ENCODE results near the gene WWC2.

The WWC2 gene

DNA sequence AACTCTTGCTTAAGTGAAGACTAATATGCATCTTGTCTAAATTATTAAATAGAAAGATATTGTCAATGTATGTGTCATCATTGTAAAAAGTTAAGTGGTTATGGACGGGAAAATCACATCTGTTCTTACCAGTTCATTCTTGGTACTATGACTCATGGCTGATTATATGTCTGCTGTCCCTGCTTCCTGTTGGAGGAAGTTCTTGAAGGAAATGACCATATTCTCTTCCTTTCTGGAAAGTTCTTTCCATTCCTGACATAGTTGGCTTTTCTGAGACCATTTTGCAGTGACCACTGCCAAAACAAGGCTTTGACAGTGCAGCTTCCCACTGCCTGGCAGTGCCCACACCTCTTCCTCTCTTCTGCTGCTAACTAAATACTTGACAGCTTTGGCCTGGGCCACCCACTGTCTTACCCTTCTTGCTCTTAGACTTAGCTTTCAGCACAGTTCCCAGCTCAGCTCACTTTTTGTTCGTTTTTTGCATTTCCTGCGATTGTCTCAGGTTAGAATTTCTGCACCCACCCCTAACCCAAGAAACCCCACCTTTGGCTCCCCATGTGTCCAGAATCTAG lies 236.4 kb downstream of the WWC2 start:
- no peak overlapping the region for H3K27ac ChIP-seq
- no peak for TF ChIP-seq CTCF (IDR thresholded peaks at IDR 0.05)
- no peaks in the 10 kb centered on the region for H3K9me3 ChIP-seq
- DNase-seq = no peak
- no peak overlapping the region for H3K4me3 ChIP-seq
- no peaks in the 10 kb centered on the region for H3K27me3 ChIP-seq
- no peaks in the 10 kb centered on the region for H3K36me3 ChIP-seq
- H3K4me1 ChIP-seq = peaks cover 0 to 2% (median 0%) of the 10 kb centered on the region in 4 donors
- intact Hi-C loops (cut with DNase I; ENCODE audit: low total_unique reads) = no loop called here

- no peak for TF ChIP-seq CTCF (IDR thresholded peaks at IDR 0.05)
- no peaks in the 10 kb centered on the region for H3K27me3 ChIP-seq
- peaks cover 0 to 2% (median 0%) of the 10 kb centered on the region in 4 donors for H3K4me1 ChIP-seq
- DNase-seq = no peak
- no peak overlapping the region for H3K27ac ChIP-seq
- intact Hi-C loops (cut with DNase I; ENCODE audit: low total_unique reads) = no loop called here
- H3K4me3 ChIP-seq = no peak overlapping the region
- H3K9me3 ChIP-seq = no peaks in the 10 kb centered on the region
- H3K36me3 ChIP-seq = no peaks in the 10 kb centered on the region
Observed at GRCh38 chr4:183337349-183337748, 238.3 kb downstream of the WWC2 start.

GRCh38 chr4:183337833-183338232 lies 238.8 kb downstream of the WWC2 start:
- H3K9me3 ChIP-seq = no peaks in the 10 kb centered on the region
- peaks cover 0 to 3% of the 10 kb centered on the region in 2 donors for H3K27me3 ChIP-seq
- no peaks in the 10 kb centered on the region for H3K36me3 ChIP-seq
- H3K4me1 ChIP-seq = peaks cover 0 to 2% (median 0%) of the 10 kb centered on the region in 4 donors
- no peak overlapping the region for H3K4me3 ChIP-seq
- intact Hi-C loops (cut with DNase I; ENCODE audit: low total_unique reads) = no loop called here
- no peak for TF ChIP-seq CTCF (IDR thresholded peaks at IDR 0.05)
- H3K27ac ChIP-seq = no peak overlapping the region
- DNase-seq = no peak

DNA sequence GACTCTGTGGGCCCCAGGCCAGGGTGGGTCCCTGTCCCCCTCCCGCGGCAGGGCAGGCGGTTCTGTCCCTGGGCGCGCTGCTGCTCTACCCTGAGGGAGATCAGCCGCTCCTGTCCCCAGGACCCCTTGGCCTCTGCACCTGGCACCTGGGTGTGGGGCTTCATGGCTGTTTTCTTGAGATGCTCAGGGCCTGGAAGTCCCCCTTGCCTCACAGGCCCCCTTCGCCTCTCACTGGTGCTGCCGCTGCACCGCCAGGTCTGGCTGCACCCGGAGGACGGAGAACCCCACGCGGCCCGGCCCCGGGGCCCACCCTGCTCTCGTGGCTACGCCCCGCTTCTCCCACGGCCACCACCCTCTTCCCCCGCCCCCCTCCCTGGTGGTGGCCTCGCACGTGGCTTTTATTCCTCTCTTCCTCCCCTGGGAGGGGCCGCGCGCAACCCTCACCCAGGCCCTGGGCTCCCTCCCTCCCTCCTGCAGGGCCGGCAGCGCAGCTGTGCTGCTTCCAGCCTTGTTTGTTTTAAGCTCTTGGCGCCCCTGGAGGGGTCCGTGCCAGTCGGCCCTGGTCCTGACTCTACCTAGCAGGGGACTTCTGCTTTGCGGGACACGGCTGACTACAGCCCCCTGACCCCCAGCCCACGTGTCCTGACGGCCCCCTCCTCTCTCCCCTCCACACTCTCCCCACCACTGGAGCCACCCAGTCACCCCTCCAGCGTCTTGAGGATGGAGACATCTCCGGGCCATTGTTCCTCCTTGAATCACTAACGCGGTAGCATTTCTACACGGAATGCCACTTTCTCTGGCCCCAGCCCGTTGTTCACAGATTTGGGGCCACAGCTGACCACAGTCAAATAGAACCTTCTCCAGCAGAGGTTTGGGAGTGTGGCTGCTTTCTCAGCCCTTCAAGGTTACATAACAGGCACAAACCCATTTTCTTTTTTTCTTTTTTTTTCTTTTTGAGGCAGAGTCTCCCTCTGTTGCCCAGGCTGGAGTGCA lies 243.8 kb downstream of the WWC2 start:
- Histone ChIP-seq H3K4me1 (no peaks in the 10 kb centered on the region), H3K36me3 (no peaks in the 10 kb centered on the region), H3K27ac (no peak overlapping the region), H3K27me3 (peaks cover 0 to 26% of the 10 kb centered on the region in 2 donors), H3K4me3 (no peak overlapping the region), H3K9me3 (no peaks in the 10 kb centered on the region)
- TF ChIP-seq CTCF (IDR thresholded peaks at IDR 0.05) = no peak
- intact Hi-C loops (cut with DNase I; ENCODE audit: low total_unique reads) = no loop called here
- DNase-seq = no peak

DNA sequence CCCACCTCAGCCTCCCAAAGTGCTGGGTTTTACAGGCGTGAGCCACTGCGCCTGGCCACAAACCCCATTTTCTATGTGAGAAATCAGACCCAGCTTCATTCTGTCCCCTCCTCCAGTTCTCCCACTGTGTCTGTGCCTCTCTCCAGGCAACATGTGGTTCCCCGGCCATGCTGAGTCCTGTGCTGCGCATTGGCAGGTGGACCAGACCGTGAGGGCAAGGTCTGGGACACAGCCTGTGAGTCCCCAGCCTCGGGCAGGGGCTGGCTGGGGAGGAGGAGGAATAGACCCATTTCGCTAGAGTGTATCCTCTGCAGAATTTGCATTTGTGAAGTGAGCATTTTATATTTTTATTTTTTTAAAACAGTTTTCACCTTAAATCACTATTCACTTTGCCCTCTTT lies 244.7 kb downstream of the WWC2 start:
- DNase-seq = no peak
- intact Hi-C loops (cut with DNase I; ENCODE audit: low total_unique reads) = no loop called here
- no peaks in the 10 kb centered on the region for H3K36me3 ChIP-seq
- no peak overlapping the region for H3K4me3 ChIP-seq
- TF ChIP-seq CTCF (IDR thresholded peaks at IDR 0.05) = no peak
- H3K9me3 ChIP-seq = no peaks in the 10 kb centered on the region
- H3K4me1 ChIP-seq = peaks cover 0 to 2% (median 0%) of the 10 kb centered on the region in 4 donors
- H3K27ac ChIP-seq = no peak overlapping the region
- H3K27me3 ChIP-seq = peaks cover 0 to 32% of the 10 kb centered on the region in 2 donors
